NCI-H1694 treated with DMSO at 0.1 percent for 48 hours (cell line): Measurements from ENCODE around the gene PRODH2.
"Not testable (repeated sequence)": the region's sequence is repeated elsewhere in the genome, so short reads cannot be mapped to it uniquely, and the experiment has no call there.

Experiments
- DNase-seq: peaks from one replicate; lab custom pipeline; 2025; lab: John Stamatoyannopoulos, UW

The PRODH2 gene

DNA sequence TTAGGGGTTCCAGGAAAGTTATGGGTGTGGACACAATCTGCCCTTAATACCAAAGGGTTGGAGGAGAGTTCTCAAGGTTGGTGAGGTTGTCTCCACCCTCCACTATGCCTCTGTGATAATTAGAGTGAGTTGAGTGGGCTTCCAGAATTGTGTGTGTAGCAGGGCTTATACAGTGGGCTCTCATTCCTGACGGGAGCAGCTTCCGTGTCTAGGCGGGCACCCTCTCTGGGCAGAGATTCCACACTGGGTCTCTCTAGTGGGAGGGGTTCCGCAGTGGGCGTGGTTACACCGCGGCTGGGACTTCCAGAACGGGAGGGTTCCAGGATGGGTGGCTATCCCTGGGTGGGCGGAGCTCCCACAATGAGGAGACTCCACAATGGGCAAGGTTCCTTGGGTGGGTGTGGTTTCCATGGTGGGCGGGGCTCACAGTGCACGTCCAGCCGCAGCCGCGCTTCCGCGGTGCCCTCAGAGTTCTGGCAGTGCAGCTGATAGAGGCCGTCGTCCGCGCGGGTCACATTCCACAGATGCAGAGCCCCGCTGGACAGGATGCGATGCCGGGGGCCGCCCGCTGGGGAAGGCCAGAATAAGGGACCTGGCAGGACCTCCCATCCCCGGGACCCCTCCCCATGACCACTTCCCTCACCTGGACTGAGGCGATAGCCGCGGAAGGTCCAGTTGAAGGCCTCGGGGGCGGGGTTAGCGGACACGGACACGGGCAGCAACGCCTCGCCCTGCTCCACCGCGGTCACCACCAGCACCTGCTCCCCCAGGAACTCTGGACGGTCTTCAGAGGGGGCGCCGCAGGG, 31.2 kb upstream of the PRODH2 start:
- no peak for DNase-seq

DNA sequence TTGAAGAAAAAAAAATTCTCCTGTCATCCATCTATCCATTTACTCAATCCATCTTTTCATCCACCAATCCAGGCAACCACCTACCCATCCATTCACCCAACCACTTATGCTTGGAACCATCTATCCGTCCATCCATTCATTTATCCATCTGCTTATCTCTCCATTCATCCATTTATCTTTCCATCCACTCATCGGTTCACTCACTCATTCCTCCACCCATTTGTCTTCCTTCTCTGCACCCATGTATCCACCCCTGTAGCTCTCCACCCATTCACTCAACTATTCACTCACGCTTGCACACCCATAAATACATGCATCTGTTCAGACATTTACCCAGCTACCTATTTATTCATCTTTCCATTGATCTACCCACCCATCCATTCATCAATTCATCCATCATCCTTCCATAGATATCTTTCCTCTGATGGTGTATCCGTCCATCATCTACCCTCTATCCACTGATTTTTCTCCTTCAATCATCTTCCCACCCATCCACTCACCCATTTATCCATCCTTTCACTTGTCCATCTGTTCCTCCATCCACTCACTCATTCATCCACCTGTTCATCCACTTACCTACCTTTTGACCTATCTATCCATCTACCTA, 30.1 kb upstream of the PRODH2 start:
- DNase-seq, result no peak

DNA sequence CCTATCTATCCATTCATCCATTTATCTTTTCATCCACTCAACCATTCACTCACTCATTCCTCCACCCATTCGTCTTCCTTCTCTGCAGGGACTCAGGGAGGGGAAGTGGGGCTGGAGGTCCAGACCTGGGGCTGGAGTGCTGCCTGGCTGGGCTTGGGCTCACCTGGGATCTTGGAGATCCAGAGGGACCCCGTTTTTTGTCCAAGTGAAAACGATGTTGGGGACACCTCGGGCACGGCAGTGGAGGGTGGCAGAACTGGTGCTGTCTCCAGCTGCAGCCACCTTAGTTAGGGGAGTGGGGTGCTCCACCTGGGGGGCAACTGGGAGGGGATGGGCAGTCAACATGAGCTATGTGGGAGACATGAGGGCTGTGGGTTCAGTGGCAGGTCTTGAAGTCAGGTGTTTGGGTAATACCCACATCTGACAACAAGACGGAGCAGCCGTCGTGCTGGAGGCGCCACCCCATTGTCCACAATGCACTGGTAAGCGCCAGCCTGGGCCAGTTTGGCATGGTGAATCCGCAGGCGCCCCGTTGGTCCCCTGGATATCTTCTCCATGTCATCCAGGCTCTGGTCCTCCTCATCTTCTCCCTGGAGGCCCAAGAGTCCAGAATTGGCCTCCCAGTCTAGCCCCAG, 29.4 kb upstream of the PRODH2 start:
- DNase-seq, result no peak

DNA sequence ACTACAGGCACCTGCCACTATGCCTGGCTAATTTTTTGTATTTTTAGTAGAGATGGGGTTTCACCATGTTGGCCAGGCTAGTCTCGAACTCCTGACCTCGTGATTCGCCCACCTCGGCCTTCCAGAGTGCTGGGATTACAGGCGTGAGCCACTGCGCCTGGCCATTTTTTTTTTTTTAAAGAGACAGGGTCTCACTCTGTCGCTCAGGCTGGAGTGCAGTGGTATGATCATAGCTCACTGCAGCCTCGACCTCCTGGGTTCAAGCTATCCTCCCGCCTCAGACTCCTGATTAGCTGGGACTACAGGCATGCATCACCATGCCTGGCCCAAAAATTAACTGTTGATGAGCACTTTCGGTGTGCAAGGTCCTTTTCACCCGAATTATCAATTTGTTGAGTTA, 23.5 kb upstream of the PRODH2 start:
- DNase-seq, result not testable (repeated sequence)

DNA sequence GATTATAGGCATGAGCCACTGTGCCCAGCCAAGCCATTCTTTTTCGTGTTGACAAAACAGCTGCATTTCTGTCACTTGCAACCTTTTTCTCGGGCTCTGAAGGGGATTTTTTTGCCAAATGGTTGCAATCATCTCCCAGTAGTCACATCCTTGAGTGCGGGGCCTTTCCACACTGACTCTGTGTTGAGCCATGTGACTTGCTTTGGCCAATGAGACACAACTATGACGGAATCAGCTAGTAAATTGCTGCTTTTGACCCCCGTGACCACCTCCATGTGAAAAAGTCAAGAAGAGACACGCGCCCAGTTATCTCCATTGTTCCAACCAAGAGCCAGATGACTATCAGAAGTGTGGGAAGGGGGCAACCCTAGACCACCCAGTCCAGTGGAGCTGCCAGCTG, 21.3 kb upstream of the PRODH2 start:
- DNase-seq, result no peak

DNA sequence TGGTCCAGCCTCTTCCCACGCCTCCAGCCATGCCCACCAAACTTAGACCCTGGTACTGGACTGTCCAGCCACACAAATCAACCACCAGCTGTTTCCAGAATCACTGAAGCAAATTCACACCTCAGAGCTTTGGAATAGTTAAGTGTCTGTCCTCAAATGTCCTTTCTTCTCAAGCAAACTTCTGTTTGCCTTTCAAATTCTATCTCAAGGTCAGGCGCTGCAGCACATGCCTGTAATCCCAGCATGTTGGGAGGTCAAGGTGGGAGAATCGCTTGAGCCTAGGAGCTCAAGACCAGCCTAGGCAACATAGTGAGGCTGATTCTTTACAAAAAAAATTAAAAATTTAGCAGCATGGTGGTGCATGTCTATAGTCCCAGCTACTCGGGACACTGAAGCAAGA, 19.4 kb upstream of the PRODH2 start:
- DNase-seq, result no peak

DNA sequence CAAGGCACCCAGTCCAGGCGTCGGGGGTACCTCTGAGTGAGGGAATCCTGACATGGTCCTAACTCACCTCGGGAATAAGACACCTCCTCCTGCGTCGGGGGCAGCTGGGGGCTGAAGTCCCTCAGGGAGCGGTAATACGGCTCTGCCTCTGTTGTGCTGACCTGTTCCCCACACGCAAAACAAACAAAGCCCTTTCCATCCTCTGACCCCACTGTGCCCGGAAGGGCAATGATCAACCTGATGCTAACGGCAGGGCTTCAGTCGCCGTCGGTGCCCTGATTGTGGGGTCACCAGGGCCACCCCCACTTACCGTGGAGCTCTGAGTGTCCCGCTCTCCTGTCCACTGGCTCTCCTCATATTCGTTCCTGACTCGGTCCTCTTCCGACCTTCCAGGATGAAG, 18.3 kb upstream of the PRODH2 start:
- no peak for DNase-seq

DNA sequence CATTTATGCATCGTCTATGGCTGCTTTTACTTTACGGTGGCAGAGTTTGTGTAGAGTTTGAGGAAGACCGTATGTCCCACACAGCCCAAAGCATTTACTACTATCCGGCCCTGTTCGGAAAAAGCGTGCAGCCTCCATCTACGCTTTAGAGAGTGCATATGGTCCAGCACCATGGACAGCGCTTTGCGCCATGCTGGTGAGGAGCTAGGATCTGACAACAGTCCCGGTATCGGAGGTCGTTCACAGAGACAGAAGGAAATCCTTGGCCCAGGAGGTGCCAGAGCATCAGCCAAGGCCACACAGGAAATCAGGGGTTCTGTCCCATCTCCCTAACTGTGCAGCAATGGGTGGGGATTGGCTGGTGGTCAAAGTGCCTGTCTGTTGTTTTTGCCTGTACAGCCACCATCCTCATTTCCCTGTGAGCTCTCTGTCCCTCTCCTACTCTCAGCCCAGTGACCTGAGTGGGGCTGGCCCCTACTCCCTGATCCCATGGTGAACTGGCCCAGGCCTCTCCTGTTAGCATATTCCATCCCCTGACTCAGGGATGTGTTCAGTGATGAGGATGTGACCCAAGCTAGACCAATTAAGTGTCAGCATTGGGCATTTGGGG, 16.2 kb upstream of the PRODH2 start:
- DNase-seq, result no peak

DNA sequence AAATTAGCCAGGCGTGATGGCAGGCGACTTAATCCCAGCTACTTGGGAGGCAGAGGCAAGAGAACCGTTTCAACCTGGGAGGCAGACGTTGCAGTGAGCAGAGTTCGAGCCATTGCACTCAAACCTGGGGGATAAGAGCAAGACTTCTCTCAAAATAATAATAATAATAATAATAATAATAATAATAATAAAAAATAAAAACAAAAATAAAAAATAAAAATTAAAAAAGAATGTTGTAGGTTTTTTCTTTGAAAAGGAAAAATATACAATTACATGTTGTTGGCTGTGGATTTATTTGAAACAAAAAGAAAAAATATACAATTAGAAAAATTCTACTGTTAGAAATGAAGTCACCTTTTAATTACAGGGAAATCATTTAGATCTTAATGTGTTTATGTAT, 11.5 kb upstream of the PRODH2 start:
- no peak for DNase-seq

DNA sequence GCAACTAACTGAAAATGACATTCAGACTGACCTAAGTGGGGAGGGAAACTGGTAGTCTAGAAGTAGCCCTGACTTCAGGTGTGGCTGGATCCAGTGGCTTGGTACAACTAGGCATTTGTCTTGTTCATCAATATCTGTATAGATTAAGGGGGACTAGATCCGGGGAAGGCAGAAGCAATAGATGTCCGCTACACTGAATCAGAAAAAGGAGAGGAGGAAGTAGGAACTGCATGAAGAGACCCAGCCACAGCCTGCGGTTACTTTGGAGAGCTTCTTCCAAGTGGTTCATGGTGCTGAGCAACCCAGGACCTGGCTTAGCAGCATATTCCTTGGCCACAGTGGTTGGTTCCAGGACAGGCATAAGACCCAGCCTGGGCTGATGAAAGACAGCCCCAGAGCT, 9.9 kb upstream of the PRODH2 start:
- no peak for DNase-seq

DNA sequence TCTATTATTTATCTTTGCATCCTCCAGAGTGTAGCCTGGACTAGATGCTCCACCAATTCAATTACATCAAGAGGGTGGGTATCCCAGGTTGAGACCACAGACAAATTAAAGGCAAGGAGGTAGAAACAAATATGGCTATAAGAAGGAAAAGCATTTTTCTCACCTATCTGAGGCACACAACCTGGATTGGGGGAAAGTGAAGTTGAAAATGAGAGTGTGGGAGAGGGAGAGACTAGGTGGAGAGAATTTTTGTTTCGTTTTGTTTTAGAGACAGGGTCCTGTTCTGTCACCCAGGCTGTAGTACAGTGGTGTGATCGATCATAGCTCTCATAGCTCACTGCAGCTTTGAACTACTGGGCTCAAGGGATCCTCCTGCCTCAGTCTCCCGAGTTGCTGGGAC, 5.8 kb upstream of the PRODH2 start:
- no peak for DNase-seq

DNA sequence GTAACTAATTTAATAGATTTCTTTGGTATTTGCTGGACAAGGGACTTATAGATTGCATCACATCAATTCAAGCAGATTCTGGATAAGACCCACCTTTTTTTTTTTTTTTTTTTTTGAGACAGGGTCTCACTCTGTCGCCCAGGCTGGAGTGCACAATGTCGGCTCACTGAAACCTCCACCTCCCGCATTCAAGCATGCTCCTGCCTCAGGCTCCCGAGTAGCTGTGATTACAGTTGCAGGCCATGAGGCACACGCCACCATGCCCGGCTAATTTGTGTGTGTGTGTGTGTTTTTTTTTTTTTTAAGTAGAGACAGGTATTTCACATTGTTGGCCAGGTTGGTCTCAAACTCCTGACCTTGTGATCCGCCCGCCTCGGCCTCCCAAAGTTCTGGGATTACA, 4.2 kb upstream of the PRODH2 start:
- DNase-seq, result no peak

DNA sequence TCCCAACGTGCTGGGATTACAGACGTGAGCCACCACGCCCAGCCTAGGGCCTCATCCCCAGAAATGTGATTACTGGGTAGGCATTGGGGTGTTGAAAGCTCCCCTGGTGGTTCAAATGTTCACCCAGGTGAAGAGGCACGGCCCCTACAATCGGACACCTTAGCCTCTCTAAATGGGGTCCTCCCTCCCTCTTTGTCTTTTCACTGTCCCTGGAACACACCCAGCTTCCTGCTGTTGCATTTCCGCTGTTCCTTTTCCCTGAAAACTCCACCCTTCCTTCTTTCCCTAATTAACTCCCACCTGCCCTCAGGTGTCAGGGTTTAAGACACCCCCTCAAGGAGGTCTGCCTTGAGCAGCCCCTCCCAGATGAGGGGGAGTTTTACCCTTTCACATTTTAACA, 3.6 kb upstream of the PRODH2 start:
- DNase-seq, result no peak

DNA sequence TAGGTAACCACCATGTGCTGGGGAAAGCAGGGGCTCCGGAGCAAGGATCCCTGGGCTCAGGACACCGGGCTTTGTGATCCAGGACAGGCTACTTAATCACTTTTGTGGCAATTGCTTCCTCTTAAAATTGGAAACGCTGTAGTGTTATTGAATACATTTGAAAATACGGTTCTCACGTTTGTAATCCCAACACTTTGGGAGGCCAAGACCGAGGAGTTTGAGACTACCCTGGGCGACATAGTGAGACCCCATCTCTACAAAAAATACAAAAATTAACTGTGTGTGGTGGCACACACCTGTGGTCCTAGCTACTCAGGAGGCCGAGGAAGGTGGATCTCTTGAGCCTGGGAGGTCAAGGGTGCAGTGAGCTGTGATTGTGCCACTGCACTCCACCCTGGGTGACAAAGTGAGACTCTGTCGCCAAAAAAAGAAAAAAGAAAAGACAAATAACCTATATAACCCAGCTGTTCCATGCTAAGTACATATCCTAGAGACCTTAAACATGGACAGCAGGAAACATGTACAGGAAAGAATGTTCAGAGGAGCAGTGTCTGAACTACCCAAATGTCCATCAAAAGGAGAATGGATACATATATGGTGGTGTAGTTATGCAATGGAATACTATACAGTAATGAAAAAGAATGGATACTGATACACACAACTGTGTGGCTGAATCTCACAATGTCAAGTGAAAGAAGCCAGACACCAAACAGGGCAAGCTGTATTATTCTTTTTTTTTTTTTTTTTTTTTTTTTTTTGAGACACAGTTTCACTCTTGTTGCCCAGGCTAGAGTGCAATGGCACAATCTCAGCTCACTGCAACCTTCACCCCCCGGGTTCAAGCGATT, 622 bp upstream of the PRODH2 start:
- no peak for DNase-seq

DNA sequence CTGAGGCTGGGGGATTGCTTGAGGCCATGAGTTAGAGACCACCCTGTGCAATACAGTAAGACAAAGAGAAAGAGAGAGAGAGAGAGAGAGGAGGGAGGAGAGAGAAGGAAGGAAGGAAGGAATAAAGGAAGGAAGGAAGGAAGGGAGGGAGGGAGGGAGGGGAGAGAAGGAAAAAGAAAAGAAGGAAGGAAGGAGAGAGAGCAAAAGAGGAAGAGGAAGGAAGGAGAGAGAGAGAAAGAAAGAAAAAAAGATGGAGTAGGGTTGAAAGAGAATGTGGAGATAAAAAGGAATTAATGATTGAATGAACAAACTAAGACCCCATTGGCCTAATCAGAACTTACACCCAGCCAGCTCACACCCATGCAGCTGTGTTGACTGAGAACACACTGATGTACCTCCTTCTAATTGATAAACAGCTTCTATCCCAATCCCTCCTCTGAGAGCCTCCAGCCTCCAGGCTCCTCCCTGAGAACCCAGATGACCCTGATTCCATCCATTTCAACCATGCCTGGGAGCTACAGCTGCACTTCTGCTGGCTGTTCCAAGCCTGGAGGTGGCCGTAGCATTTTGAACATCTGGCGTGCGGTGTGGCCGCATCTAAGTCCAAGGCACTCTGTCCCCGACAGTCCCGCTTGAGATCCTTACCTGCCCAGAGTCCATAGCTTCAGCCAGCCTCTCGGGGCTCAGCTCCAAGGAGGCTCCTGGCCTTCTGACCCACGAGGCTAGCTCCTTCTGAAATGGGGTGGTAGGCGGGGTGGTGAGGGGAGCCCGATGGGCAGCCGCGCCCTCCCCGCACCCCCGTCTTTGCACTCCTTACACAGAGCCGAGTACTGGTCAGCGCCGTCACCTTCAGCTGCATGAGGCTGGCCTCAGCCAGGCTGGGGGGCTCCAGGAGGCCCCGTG, 1.1 kb downstream of the PRODH2 start:
- no peak for DNase-seq

DNA sequence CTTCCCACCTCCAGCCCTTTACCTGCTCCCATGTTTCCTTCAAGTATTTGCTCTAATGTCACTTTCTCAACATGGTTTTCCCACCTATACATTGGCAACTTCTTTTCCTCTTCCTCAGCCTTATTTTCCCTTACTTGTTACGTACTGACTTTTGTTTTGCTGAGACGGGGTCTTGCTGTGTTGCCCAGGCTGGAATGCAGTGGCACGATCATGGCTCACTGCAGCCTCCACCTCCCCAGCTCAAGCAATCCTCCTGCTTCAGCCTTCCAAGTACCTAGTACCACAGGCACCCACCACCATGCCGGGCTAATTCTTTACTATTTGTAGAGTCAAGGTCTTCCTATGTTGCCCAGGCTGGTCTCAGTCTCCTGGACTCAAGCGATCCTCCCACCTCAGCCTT, 5.0 kb downstream of the PRODH2 start:
- no peak for DNase-seq

DNA sequence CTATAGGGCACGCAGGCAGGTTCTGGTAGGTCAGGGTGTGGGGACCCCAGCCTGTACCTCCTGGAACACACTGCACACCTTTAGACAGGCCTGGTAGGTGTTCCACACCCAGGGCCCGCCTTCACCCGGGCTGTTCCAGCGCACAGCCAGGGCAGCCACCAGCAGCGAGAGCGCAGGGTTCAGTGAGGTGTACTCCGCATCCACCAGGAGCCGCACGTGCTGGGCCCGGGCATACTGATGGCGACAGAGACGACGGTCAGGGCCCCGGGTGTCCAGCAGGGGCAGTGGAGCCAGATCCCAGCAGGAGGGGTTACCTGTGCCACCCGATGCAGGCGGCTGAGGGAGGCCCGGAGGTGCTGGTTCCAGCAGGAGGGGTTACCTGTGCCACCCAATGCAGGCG, 6.0 kb downstream of the PRODH2 start:
- no peak for DNase-seq

DNA sequence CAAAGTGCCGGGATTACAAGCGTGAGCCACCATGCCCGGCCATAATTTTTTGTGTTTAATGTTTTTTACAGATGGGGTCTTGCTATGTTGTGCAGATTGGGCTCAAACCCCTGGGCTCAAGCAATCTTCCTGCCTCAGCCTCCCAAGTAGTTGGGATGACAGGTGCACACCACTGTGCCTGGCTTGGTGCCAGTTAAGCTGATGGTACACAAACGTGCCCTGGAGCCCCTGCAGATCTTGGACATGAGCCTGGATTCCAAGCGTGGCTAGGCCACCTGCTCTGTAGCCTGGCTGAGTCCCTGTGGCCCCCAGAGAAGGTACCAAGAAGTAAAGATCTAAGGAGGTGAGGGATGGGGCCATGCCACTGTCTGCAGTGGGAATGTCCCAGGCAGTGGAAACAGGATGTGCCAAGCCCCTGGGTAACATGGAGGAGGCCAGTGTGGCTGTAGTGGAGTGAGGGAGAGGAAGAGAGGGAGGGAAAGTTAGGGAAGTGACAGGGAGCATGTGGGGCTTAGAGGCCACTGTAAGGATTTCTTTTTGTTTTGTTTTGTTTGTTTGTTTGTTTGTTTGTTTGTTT, 7.0 kb downstream of the PRODH2 start:
- peak; percentile 16 for DNase-seq

DNA sequence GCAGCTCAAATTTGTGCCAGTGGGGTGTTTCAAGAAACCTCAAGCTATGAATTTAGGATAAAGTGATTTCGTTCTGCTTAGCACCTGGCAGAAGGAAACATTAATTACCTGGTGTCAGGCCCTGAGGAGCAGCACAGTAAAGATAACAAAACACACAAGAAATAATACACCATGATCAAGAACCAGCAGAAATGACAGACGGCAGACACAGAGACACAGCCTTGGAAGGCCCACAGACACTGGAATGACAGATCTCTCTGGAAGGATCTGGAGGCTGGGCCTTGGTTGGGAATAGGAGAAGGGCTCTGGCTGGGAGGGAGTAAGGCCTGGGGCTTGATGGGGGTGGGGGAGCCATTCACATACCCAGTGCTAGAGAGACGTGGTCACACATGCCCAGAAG, 10.8 kb downstream of the PRODH2 start:
- DNase-seq, result no peak

DNA sequence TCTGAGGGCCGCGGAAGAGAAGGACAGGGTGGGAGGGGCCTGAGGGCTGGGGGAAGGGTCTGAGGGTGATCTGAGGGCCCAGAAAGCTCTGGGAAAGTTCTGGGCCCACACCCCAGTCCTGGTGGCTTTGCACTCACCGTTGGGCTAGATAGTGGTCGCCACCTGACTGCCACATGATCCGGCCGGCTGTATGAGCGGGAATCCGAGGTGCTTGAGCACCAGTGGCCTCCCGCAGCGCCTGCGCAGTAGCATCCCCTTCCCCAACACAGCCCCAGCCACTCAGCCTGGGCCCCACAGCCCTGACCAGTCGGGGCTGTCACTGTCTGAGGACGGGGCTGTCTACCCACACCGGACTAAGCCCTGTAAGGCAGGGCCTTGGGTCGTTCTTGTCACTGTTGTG, 15.0 kb downstream of the PRODH2 start:
- no peak for DNase-seq
